ENCODE measurements around the gene CAB39.

Gene CAB39

GRCh38 chr2:230864605-230865306 lies 152.1 kb downstream of the CAB39 start, which contains the start of gene ITM2C:
TSS of gene ITM2C (plus strand) at chr2:230864942. CDS start at chr2:230865026, 84 bp downstream.
- peak; percentile 93 for DNase-seq

GRCh38 chr2:230865307-230865765 lies 152.7 kb downstream of the CAB39 start:
- peak; percentile 87 for DNase-seq

- peak; percentile 77 for DNase-seq
Measured at GRCh38 chr2:230865766-230866755, 153.4 kb downstream of the CAB39 start.

- peak; percentile 51 for DNase-seq
Measured at GRCh38 chr2:230866756-230867523, 154.3 kb downstream of the CAB39 start.

- DNase-seq, result peak; percentile 71
Measured at GRCh38 chr2:230868161-230868946, 155.7 kb downstream of the CAB39 start.

GRCh38 chr2:230868947-230869913 lies 156.6 kb downstream of the CAB39 start:
- peak; percentile 71 for DNase-seq

GRCh38 chr2:230869914-230870543 lies 157.4 kb downstream of the CAB39 start:
- DNase-seq, result peak; percentile 48
